Activated CD4-positive, alpha-beta T cell treated with anti-CD3 and anti-CD28 coated beads, Interleukin-2, amount 50 U/mL, for 24 hours (primary cell): ENCODE data around the gene MAD2L2.
A peak's percentile ranks its signal among the peaks of the same experiment; 100 is the strongest.

Source experiments
- DNase-seq, 2 donors: peaks; one replicate each; pipeline ENCODE4 v3.0.0-alpha.2; 2020; ENCODE audit warnings: low read depth in 1 of 2, low spot score in 1 of 2

The MAD2L2 gene

DNA sequence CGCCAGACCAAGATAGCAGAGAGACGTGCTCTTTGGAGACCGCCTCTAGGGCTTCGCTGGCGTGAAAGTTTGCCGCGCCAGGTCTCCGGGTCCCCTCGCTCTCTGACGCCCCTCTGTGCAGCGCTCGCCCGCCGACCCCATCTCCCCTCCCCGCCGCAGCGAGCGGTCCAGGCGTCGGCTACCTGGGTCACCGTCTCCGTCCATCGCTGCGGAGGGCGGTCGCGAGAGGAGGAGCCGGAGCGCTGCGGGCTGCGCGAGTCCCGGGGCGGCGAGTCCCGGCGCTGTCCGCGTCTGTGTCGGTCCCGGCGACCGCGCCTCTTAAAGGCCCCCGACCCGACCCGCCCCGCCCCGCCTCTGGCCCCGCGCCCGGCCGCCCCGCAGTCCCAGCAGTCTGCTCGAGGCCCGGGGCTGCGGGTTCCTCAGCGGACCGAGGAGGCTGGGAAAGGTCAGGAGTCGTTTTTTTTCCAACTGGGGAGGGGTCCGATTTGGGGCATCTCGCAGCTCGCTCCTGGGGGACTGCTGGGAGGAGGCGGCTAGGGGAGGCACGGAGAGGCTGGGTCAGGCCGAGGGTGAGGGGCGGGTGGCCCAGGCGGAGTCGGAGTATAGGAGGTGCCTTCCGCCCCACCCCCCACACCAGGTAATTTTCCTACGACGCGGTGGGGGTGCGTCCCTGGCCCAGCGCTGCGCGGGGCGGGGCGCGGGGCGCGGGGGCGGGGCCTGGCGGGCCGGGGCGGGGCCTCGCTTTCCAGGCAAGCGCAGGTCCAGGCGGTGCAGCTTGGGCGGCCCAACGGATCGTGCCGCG is 26.6 kb downstream of the MAD2L2 start, which contains the start of the genes FBXO2 and FBXO44:
Gene FBXO2, minus strand, starts transcription at position 293 of the 802 bp plus-strand sequence. Its CDS starts 89 bp downstream, at position 204.
Gene FBXO44, plus strand, starts transcription at position 741 of the 802 bp plus-strand sequence. CDS start 959 bp downstream, outside the sequence.
- DNase-seq, result peak; percentile 41 to 42

- no peak for DNase-seq
These were observed 27.1 kb downstream of the MAD2L2 start for GRCh38 chr1:11653861-11654136.

DNA sequence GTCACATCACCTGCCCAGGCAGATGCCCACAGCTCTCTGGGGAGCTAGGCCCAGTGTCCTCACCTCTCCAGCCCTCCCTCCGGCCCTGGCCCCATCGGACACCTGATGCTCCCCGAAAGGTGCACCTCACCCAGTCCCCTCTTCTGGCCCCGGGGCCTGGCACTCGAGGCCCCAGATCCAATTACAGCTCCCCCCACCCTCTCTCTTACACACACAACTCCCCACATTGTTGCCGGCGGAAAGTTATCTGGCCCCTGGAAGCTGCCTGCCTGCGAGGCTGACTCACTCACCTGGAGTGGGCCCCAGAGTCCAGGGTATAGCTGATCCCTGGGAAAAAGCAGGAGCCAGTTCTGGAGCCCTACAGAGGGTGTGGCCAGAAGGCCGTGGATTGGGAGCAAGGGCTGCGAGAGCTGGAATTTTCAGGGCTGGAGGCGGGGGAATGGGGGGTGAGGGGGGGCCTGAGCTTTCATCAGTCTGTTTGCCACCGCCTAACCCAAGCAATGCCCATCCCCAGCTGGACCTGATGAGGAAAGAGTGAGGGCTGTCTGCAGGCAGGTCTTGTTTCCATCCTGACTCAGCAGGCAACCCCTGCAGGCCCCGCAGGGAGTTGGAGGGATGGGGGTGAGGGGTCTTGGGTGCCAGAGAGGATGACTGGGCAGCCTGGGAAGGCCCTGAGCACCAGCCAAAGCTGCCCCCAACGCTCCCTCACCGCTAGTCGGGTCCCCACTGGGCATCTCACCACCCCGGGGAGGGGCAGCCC is 27.7 kb downstream of the MAD2L2 start:
- DNase-seq, result no peak

- DNase-seq, result no peak
These were observed 28.7 kb downstream of the MAD2L2 start for GRCh38 chr1:11652203-11652780.

- no peak for DNase-seq
These were observed 29.9 kb downstream of the MAD2L2 start for GRCh38 chr1:11651017-11651416.

DNA sequence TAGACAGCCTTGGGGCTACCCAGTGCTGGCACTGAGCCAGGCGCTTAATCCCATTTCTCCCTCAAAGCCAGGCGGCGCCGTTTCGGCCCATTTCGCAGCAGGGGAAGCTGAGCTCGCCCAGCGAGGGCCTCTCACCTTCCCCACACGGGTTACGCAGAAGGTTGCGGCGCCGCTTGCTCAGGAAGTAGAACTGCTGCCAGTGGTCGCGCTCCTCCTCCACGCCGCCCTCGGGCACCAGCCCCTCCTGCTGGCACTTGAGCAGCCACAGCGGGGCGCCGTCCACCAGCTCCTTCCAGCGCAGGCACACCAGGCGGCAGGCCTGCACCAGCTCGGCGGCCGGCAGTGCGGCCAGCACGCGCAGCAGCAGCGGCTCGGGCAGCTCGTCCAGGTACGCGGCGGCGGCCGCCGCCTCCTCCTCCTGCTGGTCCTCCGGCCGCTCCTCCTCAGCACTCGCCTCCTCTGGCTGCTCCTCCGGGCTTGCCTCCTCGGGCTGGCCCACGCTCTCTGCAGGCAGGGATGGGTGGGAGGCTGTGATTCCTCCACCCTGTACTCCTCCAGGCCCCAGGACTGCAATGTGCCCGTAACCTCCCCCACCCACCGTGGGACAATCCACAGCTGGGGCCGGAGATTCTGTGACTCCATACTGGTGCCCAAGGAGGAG is 30.5 kb downstream of the MAD2L2 start:
- DNase-seq, result peak; percentile 54 to 55

- no peak for DNase-seq
These were observed 31.2 kb downstream of the MAD2L2 start for GRCh38 chr1:11649624-11650330.

GRCh38 chr1:11649237-11649623 is 31.7 kb downstream of the MAD2L2 start:
- DNase-seq, result no peak

DNA sequence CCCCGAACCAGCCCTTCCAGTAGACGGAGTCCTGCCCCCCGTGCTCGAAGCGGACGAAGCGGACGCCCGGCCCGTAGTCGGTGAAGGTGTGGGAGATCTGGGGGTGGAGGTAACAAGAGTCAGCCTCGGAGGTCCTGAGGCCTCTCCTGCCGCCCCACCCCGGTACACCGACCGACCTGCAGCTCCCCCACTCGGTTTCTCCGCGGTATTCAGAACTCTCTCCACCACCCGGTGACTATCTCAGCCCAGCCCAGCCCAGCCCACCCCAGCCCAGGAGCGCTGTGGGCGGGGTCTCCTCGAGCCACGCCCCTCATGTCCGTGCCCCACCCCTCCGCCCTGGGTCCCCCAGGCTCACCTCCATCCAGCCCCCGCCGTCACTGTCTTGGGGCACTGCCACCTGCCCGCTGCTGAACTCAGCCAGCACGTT is 32.2 kb downstream of the MAD2L2 start:
- no peak for DNase-seq

DNA sequence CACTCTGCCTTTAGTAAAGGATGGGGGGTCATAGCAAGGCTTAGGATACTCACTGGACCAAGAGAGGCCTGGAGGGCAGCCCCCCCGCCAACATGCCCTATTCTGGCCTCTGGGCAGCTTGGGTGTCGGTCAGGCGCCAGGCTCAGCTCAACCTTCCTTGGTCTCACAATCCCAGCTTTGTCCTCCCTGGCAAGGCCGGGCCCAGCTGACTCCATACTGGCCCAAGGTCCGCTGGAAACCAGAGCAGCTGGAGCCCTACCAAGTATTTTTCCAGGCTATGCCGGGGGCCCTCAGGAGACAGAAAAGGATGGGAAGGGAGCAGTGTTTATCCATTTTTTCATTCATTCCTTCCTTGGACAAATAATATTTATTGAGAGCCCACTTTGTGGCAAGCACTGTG is 32.9 kb downstream of the MAD2L2 start:
- no peak for DNase-seq

DNA sequence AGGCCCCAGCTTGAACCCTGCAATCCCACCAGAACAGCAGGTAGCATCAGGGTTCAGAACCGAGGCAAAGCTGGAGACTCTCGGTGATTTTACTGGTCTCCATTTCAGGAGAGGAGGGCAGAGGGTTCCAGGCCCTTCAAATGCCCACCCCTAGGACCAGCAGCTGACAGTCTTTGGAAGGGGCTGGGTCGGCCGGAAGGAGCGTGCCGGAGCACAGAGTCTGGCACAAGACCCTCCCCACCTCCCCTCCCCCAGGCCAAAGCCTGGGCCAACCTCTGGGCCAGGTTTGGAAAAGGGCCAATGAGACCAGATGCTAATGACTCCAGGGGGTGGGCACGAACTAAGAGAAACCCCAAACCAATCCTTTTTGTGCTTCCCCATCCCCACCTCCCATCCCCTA is 33.6 kb downstream of the MAD2L2 start:
- no peak for DNase-seq

GRCh38 chr1:11646317-11646716 is 34.6 kb downstream of the MAD2L2 start:
- DNase-seq, result no peak

- peak; percentile 58 to 66 for DNase-seq
These were observed 35.2 kb downstream of the MAD2L2 start for GRCh38 chr1:11645670-11646265.

DNA sequence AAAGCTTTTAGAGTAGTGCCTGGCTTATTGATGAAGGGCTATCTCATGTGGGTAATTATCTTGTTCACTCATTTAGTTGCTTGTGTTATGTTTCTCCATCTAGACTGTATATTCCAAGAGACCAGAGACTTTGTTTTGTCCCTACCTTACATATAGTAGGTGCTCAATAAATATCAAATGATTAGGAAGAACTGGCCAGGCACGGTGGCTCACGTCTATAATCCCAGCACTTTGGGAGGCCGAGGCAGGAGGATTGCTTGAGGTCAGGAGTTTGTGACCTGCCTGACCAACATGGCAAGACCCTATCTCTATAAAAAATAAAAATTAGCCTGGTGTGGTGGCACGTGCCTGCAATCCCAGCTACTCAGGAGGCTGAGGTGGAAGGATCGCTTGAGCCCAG is 35.7 kb downstream of the MAD2L2 start:
- DNase-seq, result no peak

DNA sequence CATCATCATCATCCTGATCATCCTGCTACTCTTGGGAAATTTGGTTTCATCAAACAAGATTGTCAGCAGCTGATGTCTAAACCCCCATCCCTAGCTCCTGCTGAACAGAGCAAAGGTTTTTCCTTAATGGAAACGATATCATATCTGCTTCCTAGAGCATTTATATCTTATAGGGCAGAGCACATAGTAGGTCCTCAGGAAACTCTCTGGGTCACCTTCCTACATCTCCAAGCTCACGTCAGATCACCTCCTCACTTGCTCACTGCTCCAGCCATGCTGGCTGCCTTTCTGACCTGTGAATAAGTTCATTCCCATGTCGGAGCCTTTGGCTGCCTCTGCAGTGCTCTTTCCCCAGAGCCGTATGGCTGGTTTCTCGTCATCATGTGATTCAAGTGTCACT is 37.2 kb downstream of the MAD2L2 start:
- no peak for DNase-seq

- DNase-seq, result peak; percentile 52 to 66
These were observed 38.4 kb downstream of the MAD2L2 start for GRCh38 chr1:11642418-11643017.

GRCh38 chr1:11641776-11642305 is 39.1 kb downstream of the MAD2L2 start:
- DNase-seq, result no peak

DNA sequence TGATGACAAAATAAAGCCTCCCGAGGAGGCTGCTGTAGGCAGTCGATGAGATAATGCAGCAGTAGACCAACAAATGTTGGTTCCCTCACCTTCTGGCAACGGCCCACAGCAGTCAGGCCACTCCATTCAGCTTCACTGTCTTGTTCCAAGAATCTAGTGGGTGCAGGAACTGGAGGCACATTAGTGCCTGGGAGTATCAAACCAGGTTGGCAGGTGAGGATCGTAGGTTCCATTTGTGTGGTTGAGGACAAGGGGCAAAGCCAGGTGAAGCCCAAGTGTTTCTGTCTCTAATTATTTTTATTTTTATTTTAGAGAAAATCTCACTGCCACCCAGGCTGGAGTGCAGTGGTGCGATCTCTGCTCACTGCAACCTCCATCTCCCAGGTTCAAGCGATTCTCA is 40.0 kb downstream of the MAD2L2 start:
- no peak for DNase-seq

GRCh38 chr1:11640101-11640500 is 40.8 kb downstream of the MAD2L2 start:
- DNase-seq, result no peak

- no peak for DNase-seq
These were observed 41.6 kb downstream of the MAD2L2 start for GRCh38 chr1:11639372-11639771.
